ENCODE measurements around the gene AHSA1. TPM values are rescaled to one million over a fixed set of nuclear protein-coding genes. Genes with fewer than 3 reads are reported as not detected.

Gene AHSA1
- total RNA-seq, 1 donor from 2014 or later = 190 TPM

DNA sequence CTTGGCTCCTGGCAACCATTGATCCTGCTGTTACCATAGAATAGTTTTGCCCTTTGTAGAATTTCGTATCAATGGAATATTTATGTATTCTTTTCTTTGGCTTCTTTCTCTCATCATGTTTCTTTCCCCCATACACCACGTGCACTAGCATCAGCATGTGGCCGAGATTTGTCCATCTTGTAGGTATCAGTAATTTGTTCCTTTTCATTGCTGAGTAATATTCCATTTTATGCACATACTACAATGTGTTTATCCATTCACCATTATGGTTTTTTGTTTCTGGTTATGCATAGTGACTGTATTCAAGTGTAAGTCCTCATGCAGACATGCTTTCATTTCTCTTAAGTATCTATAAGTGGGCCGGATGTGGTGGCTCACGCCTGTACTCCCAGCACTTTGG is 45.2 kb downstream of the AHSA1 start:
- Mint-ChIP-seq H3K4me1 (no peaks in the 10 kb centered on the region), H3K27me3 (ENCODE audit: low read depth) (peaks cover 28% of the 10 kb centered on the region), H3K9me3 (peaks cover 4% of the 10 kb centered on the region), H3K36me3 (ENCODE audit: low read depth) (peaks cover 6% of the 10 kb centered on the region), H3K4me3 (no peak overlapping the region), H3K27ac (ENCODE audit: unreplicated experiment) (no peak overlapping the region)
- DNase-seq (ENCODE audit: low read depth, low spot score) = no peak
- TF ChIP-seq, protein P1, sequence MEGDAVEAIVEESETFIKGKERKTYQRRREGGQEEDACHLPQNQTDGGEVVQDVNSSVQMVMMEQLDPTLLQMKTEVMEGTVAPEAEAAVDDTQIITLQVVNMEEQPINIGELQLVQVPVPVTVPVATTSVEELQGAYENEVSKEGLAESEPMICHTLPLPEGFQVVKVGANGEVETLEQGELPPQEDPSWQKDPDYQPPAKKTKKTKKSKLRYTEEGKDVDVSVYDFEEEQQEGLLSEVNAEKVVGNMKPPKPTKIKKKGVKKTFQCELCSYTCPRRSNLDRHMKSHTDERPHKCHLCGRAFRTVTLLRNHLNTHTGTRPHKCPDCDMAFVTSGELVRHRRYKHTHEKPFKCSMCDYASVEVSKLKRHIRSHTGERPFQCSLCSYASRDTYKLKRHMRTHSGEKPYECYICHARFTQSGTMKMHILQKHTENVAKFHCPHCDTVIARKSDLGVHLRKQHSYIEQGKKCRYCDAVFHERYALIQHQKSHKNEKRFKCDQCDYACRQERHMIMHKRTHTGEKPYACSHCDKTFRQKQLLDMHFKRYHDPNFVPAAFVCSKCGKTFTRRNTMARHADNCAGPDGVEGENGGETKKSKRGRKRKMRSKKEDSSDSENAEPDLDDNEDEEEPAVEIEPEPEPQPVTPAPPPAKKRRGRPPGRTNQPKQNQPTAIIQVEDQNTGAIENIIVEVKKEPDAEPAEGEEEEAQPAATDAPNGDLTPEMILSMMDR (conservative IDR thresholded peaks at IDR 0.05) = no peak

DNA sequence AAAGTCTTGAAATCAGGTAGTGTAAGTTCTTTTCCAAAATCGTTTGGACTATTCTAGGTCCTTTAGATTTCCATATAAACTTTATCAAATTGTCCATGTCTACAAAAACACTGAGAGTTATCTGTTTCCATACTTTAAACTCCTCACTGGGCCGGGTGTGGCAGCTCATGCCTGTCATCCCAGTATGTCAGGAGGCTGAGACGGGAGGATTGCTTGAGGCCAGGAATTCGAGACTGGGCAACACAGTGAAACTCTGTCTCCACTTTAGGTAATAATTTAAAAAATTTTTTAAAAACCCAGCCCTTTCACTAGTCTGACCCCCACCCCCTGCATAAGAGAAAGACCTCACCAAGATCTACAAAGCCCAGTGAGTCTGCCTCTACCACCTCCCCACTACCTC is 47.1 kb downstream of the AHSA1 start:
- TF ChIP-seq, protein P1 (conservative IDR thresholded peaks at IDR 0.05) = no peak
- no peaks in the 10 kb centered on the region for H3K4me1 Mint-ChIP-seq
- H3K9me3 Mint-ChIP-seq = peaks cover 4% of the 10 kb centered on the region
- H3K4me3 Mint-ChIP-seq = no peak overlapping the region
- peaks cover 18% of the 10 kb centered on the region for H3K27me3 Mint-ChIP-seq (ENCODE audit: low read depth)
- peaks cover 6% of the 10 kb centered on the region for H3K36me3 Mint-ChIP-seq (ENCODE audit: low read depth)
- no peak overlapping the region for H3K27ac Mint-ChIP-seq (ENCODE audit: unreplicated experiment)
- no peak for DNase-seq (ENCODE audit: low read depth, low spot score)

DNA sequence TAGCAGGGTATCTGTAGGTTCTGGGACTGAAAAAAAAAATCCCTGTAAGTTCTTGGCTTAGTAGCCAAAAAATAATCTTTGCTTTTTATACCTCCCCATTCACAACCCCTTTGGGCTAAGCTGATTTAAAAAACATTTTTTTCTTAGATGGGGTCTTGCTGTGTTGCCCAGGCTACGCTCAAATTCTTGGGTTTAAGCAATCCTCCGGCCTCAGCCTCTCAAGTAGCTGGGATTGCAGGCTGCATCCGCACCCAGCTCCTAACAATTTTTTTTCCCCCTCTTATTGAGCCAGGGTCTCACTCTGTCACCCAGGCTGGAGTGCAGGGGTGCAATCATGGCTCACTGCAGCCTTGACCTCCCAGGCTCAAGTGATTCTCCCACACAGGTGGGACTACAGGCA is 49.9 kb downstream of the AHSA1 start:
- H3K4me3 Mint-ChIP-seq = no peak overlapping the region
- TF ChIP-seq, protein P1 (conservative IDR thresholded peaks at IDR 0.05) = no peak
- H3K9me3 Mint-ChIP-seq = peaks cover 4% of the 10 kb centered on the region
- no peak for DNase-seq (ENCODE audit: low read depth, low spot score)
- H3K4me1 Mint-ChIP-seq = no peaks in the 10 kb centered on the region
- peaks cover 4% of the 10 kb centered on the region for H3K27me3 Mint-ChIP-seq (ENCODE audit: low read depth)
- peak overlapping the region; percentile 75 for H3K27ac Mint-ChIP-seq (ENCODE audit: unreplicated experiment)
- H3K36me3 Mint-ChIP-seq (ENCODE audit: low read depth) = peaks cover 12% of the 10 kb centered on the region

DNA sequence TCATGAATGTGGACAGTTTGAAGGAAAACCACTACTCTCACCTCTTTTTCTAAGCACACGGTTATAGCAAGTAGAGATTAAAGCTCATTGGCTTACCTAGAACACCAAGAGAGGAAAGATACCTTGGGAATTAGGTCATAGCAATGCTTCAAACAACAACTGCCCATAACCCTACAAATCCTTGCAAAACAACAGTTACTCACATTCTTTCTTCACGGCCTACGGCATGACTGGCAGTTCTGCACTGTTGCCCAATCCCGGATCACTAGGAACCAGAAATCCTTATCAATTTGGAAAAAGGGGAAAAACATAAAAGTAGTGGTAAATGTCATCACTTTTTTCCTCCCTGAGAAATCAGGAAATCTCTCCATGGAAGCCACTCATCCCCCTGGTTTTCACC is 50.4 kb downstream of the AHSA1 start:
- H3K27me3 Mint-ChIP-seq (ENCODE audit: low read depth) = peaks cover under 1% of the 10 kb centered on the region
- peaks cover 10% of the 10 kb centered on the region for H3K36me3 Mint-ChIP-seq (ENCODE audit: low read depth)
- peaks cover 1% of the 10 kb centered on the region for H3K9me3 Mint-ChIP-seq
- TF ChIP-seq, protein P1 (conservative IDR thresholded peaks at IDR 0.05) = no peak
- H3K4me3 Mint-ChIP-seq = no peak overlapping the region
- no peaks in the 10 kb centered on the region for H3K4me1 Mint-ChIP-seq
- H3K27ac Mint-ChIP-seq (ENCODE audit: unreplicated experiment) = no peak overlapping the region
- DNase-seq (ENCODE audit: low read depth, low spot score) = no peak

DNA sequence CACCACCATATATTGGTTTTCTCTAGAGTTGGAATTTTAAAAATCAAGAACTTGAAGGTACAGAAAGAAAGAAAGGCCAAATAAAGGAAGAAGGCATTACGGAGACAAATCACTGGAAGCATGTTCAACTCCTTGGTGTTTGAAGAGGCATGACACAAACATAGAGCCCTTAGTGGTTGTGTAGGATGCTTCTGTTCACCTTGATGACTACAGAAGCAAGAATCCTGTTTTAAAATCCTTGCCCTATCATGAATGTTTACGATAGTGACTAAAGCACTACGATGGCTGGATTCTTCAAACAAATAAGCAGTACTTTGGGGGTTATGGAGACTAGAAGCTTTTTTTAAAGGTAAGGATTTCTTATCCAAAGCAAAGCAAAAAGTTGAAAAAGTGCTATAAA is 51.0 kb downstream of the AHSA1 start:
- no peak overlapping the region for H3K4me3 Mint-ChIP-seq
- DNase-seq (ENCODE audit: low read depth, low spot score) = no peak
- peaks cover 9% of the 10 kb centered on the region for H3K36me3 Mint-ChIP-seq (ENCODE audit: low read depth)
- no peaks in the 10 kb centered on the region for H3K4me1 Mint-ChIP-seq
- TF ChIP-seq, protein P1 (conservative IDR thresholded peaks at IDR 0.05) = no peak
- H3K9me3 Mint-ChIP-seq = no peaks in the 10 kb centered on the region
- H3K27ac Mint-ChIP-seq (ENCODE audit: unreplicated experiment) = no peak overlapping the region
- no peaks in the 10 kb centered on the region for H3K27me3 Mint-ChIP-seq (ENCODE audit: low read depth)

DNA sequence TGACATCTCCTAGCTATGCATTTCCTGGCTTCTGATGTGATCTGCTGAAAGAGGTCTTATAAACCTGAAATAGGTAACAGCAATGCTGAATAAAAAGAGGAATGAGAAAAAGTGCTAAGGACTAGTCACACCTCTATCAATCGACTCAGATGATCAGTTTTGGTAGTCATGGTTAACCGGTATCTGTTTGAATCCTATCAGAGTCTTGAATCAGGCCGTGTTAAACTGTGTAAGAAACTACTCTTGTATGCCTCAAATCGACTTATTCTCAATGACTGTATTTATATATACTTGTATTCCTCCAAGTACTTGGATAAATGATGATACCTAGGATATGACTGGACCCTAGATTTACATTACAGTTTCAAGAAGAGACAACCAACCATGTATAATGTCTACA is 51.5 kb downstream of the AHSA1 start:
- H3K27me3 Mint-ChIP-seq (ENCODE audit: low read depth) = no peaks in the 10 kb centered on the region
- no peak overlapping the region for H3K27ac Mint-ChIP-seq (ENCODE audit: unreplicated experiment)
- H3K36me3 Mint-ChIP-seq (ENCODE audit: low read depth) = peaks cover 9% of the 10 kb centered on the region
- TF ChIP-seq, protein P1 (conservative IDR thresholded peaks at IDR 0.05) = no peak
- H3K4me3 Mint-ChIP-seq = no peak overlapping the region
- no peaks in the 10 kb centered on the region for H3K4me1 Mint-ChIP-seq
- no peaks in the 10 kb centered on the region for H3K9me3 Mint-ChIP-seq
- no peak for DNase-seq (ENCODE audit: low read depth, low spot score)
